GM12878 (cell line): ENCODE data around the gene CSTPP1. TPM values are rescaled to one million over a fixed set of nuclear protein-coding genes. Genes with fewer than 3 reads are reported as not detected.

Experiments used
- ATAC-seq: fragments of 200-7000 bp; cut with Tn5 transposase; 3 replicates; pipeline ENCODE4 v1.9.1; 2020; ENCODE audit warnings: mild to moderate bottlenecking, moderate library complexity
- BruUV-seq: library from RNA; stranded (reverse); fragments of 400-500 nt; replicated peaks from 2 replicates; lab custom pipeline; 2021; lab: Mats Ljungman, UMichigan
- CTCF ChIA-PET: fragments of 300-600 bp; sonication (Branson Sonifier 250); formaldehyde crosslinking; extraction: SDS; loops from one replicate; lab custom pipeline; 2021; ENCODE audit warnings: inconsistent platforms; lab: Yijun Ruan, JAX
- POLR2A ChIA-PET: fragments of 350-600 bp; formaldehyde crosslinking; extraction: SDS; loops from one replicate; lab custom pipeline; 2021; ENCODE audit warnings: inconsistent platforms; lab: Charles Lee
- RAD21 ChIA-PET: fragments of 300-600 bp; sonication (Branson Sonifier 250); formaldehyde crosslinking; loops from one replicate; lab custom pipeline; 2023; ENCODE audit warnings: antibody characterized with exemption; ENCODE audit not compliant: unreplicated experiment; lab: Charles Lee
- SMC1A ChIA-PET: fragments of 300-600 bp; sonication (Branson Sonifier 250); formaldehyde crosslinking; loops from one replicate; lab custom pipeline; 2023; ENCODE audit not compliant: unreplicated experiment, uncharacterized antibody; lab: Charles Lee
- DNase-seq: peaks from one replicate; pipeline ENCODE4 v3.0.0-alpha.2; 2011; ENCODE audit warnings: low read depth, low spot score
- FAIRE-seq: peaks from 3 replicates; lab custom pipeline; 2011; peaks lifted over from hg19 to GRCh38; lab: Jason Lieb, UNC
- H2AFZ ChIP-seq: 2 replicates; pipeline ENCODE4 v1.6.0; 2011; ENCODE audit warnings: low read depth, low read length, control low read depth; ENCODE audit not compliant: control insufficient read depth
- H3K27ac ChIP-seq: 2 replicates; pipeline ENCODE4 v1.5.1; 2011; ENCODE audit warnings: control low read depth; ENCODE audit not compliant: control insufficient read depth, insufficient read depth
- H3K27me3 ChIP-seq, 2 experiments: replicated peaks in 1 of 2; 2 replicates each; pipeline versions ENCODE4 v1.6.0 to v1.6.1; 2011; ENCODE audit warnings: low read length in 1 of 2; ENCODE audit not compliant: control insufficient read depth in 2 of 2, insufficient read depth in 2 of 2
- H3K36me3 ChIP-seq, 2 experiments: 2 replicates each; pipeline ENCODE4 v1.5.1; 2011; ENCODE audit warnings: low read length in 1 of 2; ENCODE audit not compliant: control insufficient read depth in 2 of 2, insufficient read depth in 2 of 2
- H3K4me1 ChIP-seq: 2 replicates; pipeline ENCODE4 v1.6.1; 2011; ENCODE audit warnings: mild to moderate bottlenecking, low read length, moderate library complexity, mixed read lengths; ENCODE audit not compliant: control insufficient read depth, insufficient read depth
- H3K4me2 ChIP-seq: 2 replicates; pipeline ENCODE4 v1.6.0; 2011; ENCODE audit warnings: control low read depth; ENCODE audit not compliant: control insufficient read depth, insufficient read depth
- H3K4me3 ChIP-seq: fragments of 200-600 bp; sonication (generic); 2 replicates; pipeline ENCODE4 v1.5.1; 2016
- H3K79me2 ChIP-seq: 2 replicates; pipeline ENCODE4 v1.6.0; 2011; ENCODE audit warnings: low read length; ENCODE audit not compliant: control insufficient read depth, insufficient read depth
- H3K9ac ChIP-seq: 2 replicates; pipeline ENCODE4 v1.8.0; 2011; ENCODE audit warnings: low read length, control low read depth, mixed read lengths; ENCODE audit not compliant: control insufficient read depth, insufficient read depth
- H3K9me3 ChIP-seq: replicated peaks from 3 replicates; pipeline ENCODE4 v1.5.1; 2011; ENCODE audit warnings: mild to moderate bottlenecking, low read length; ENCODE audit not compliant: control insufficient read depth, insufficient read depth
- H4K20me1 ChIP-seq: 2 replicates; pipeline ENCODE4 v1.6.0; 2011; ENCODE audit not compliant: control insufficient read depth, insufficient read depth
- CBX5 ChIP-seq: sonication (generic); IDR thresholded peaks from 2 replicates; pipeline ENCODE4 v1.6.1; 2016; ENCODE audit warnings: low read depth, moderate library complexity, mild to moderate bottlenecking, inconsistent platforms
- E4F1 ChIP-seq: fragments of 450-650 bp; IDR thresholded peaks from 2 replicates; pipeline ENCODE4 v1.6.1; 2018; ENCODE audit warnings: borderline replicate concordance, mild to moderate bottlenecking; ENCODE audit not compliant: partially characterized antibody
- IRF3 ChIP-seq: fragments of 450-650 bp; IDR thresholded peaks from 2 replicates; pipeline ENCODE4 v1.6.1; 2014; ENCODE audit warnings: mild to moderate bottlenecking
- KDM1A ChIP-seq: fragments of 200-600 bp; sonication (generic); IDR thresholded peaks from 2 replicates; pipeline ENCODE4 v1.6.1; 2016; ENCODE audit warnings: borderline replicate concordance
- MTA2 ChIP-seq: fragments of 450-650 bp; IDR thresholded peaks from 2 replicates; pipeline ENCODE4 v1.6.1; 2016; ENCODE audit warnings: low read depth, mild to moderate bottlenecking, moderate library complexity
- MTA3 ChIP-seq: IDR thresholded peaks from 2 replicates; pipeline ENCODE4 v1.6.1; 2012; ENCODE audit warnings: low read length, inconsistent platforms, borderline replicate concordance
- RBBP5 ChIP-seq: fragments of 200-600 bp; sonication (generic); conservative IDR thresholded peaks from 2 replicates; pipeline ENCODE4 v1.6.1; 2016
- RCOR1 ChIP-seq: conservative IDR thresholded peaks from 2 replicates; pipeline ENCODE4 v1.6.1; 2012; ENCODE audit warnings: low read depth, low read length, improper control_type of control experiment
- RFX5 ChIP-seq: IDR thresholded peaks from 2 replicates; pipeline ENCODE4 v1.6.1; 2011; ENCODE audit warnings: low read depth, low read length, improper control_type of control experiment
- SP1 ChIP-seq: IDR thresholded peaks from one replicate; pipeline ENCODE4 v1.6.1; 2011; ENCODE audit warnings: low read depth, low read length
- SRF ChIP-seq, 2 experiments: IDR thresholded peaks; 2 replicates each; pipeline ENCODE4 v1.6.1; 2011; ENCODE audit warnings: low read depth in 2 of 2, low read length in 2 of 2, mild to moderate bottlenecking in 1 of 2, moderate library complexity in 1 of 2
- ZNF24 ChIP-seq: fragments of 450-650 bp; IDR thresholded peaks from 2 replicates; pipeline ENCODE4 v1.6.1; 2017; ENCODE audit warnings: antibody characterized with exemption, mild to moderate bottlenecking
- ZZZ3 ChIP-seq: IDR thresholded peaks from 2 replicates; pipeline ENCODE4 v1.6.1; 2011; ENCODE audit warnings: low read depth; ENCODE audit not compliant: control insufficient read depth, insufficient read length
- WGBS: methylation state at CpG from one replicate; pipeline ENCODE4 v1.1.6; 2016; ENCODE audit warnings: low lambda C conversion rate; ENCODE audit not compliant: insufficient replicate concordance, insufficient coverage; ENCODE audit errors: missing lambda C conversion rate; 5-methylcytosine and 5-hydroxymethylcytosine counted together
- in situ Hi-C: fragments of 300-500 bp; cut with MboI; formaldehyde crosslinking; loops from 9 replicates; pipeline ENCODE4 v1.14.3; 2018; ENCODE audit warnings: mixed read lengths
- intact Hi-C: fragments of 100-400 bp; cut with micrococcal nuclease; formaldehyde crosslinking; loops from one replicate; pipeline ENCODE4 v1.14.2; 2022; ENCODE audit not compliant: unreplicated experiment
- polyA plus RNA-seq, 11 experiments: library from polyadenylated mRNA; depleted of rRNA in 4 of 11; unstranded in 6 of 11; stranded (reverse) in 5 of 11; fragments of >200 nt; fragmentation: Nextera tagmentation in 4 of 11; fragmentation: Illumina TruSeq in 1 of 11; extraction: Ambion mirVana in 4 of 11; extraction: Trizol in 1 of 11; gene quantifications; 1 replicate in 1 of 11; 2 replicates in 10 of 11; pipeline versions ENCODE4 v1.2.1 to v1.2.3, GENCODE V29; 2011 to 2016; ENCODE audit warnings: inconsistent platforms in 2 of 11, missing spikeins in 2 of 11, low read depth in 1 of 11
- total RNA-seq, 4 experiments: library from RNA; depleted of rRNA in 3 of 4; stranded (reverse); fragments of >200 nt in 3 of 4; fragmentation: Illumina TruSeq in 1 of 4; extraction: Trizol in 1 of 4; gene quantifications; 2 replicates each; pipeline versions ENCODE4 v1.2.1 to v1.2.3, GENCODE V29; 2013 to 2021

Gene CSTPP1
- total and polyA plus RNA-seq, 10 of the 15 experiments (the other 5 are each of a cell fraction or from before 2014, with no cell fraction given), result 7.1 to 23.4 (median 17.5) TPM

- intact Hi-C loops (loop anchor here (10.0 kb wide), 1 partner anchor 673 kb away; the partner anchor contains the start of gene NUP160), in situ Hi-C loops (no loop called here)
- FAIRE-seq, result no peak
- H3K4me3 ChIP-seq, result no peak overlapping the region
- no peaks in the 10 kb centered on the region for H3K9me3 ChIP-seq
- CTCF ChIA-PET, result interaction anchor here (0.9 to 2.3 kb wide), 5 partner anchors 9 to 241 kb away, joined by 3 to 9 read pairs (median 7); no protein-coding TSS in a partner anchor
- peaks cover 29 to 30% of the 10 kb centered on the region in 2 experiments; a peak in 3 of 4 replicates for H3K36me3 ChIP-seq
- WGBS, result 98% methylated on average over 8 of the region's 8 CpGs
- POLR2A ChIA-PET, result interaction anchor here (0.8 kb wide), 1 partner anchor 99 kb away, joined by 4 read pairs; no protein-coding TSS in a partner anchor
- H4K20me1 ChIP-seq, result peaks cover 4% of the 10 kb centered on the region
- H3K9ac ChIP-seq, result no peak overlapping the region
- no peak overlapping the region for H3K27ac ChIP-seq
- SMC1A ChIA-PET, result interaction anchor here (0.7 to 1.3 kb wide), 2 partner anchors 9 to 76 kb away, joined by 3 read pairs; partner anchors contain the start of gene ACP2
- no peak for DNase-seq
- no TSS peak for BruUV-seq
- RAD21 ChIA-PET, result interaction anchor here (0.6 to 1.5 kb wide), 3 partner anchors 77 to 283 kb away, joined by 4 to 5 read pairs (median 4); no protein-coding TSS in a partner anchor
- no peaks in the 10 kb centered on the region for H3K27me3 ChIP-seq
- H3K4me1 ChIP-seq, result peaks cover 6% of the 10 kb centered on the region
- no peak overlapping the region for H3K4me2 ChIP-seq
- no peak for TF ChIP-seq KDM1A
- no peak for TF ChIP-seq IRF3
- no peak for TF ChIP-seq SRF (IDR thresholded peaks at IDR 0.05; ENCODE audit: low read depth in 2 of 2, low read length in 2 of 2)
- TF ChIP-seq ZZZ3, result no peak
- no peak for TF ChIP-seq E4F1
- no peak for TF ChIP-seq SP1
- no peak for TF ChIP-seq RFX5
- TF ChIP-seq ZNF24, result no peak
- no peak for TF ChIP-seq MTA2
- TF ChIP-seq RBBP5, result no peak
- no peak for TF ChIP-seq RCOR1
- no peak for TF ChIP-seq CBX5
- TF ChIP-seq MTA3, result no peak
- H2AFZ ChIP-seq, result no peak overlapping the region
- no peak for ATAC-seq
- peaks cover 32% of the 10 kb centered on the region for H3K79me2 ChIP-seq
Observed at GRCh38 chr11:47171856-47172255, 235.3 kb downstream of the CSTPP1 start.
